GM18519 (cell line): ENCODE data around the gene CTDSP2.

Source experiments
- ATAC-seq: cut with Tn5 transposase; IDR thresholded peaks from one replicate; pipeline ENCODE4 v1.9.1; 2021; ENCODE audit warnings: mild to moderate bottlenecking, moderate library complexity; ENCODE audit not compliant: unreplicated experiment, low FRiP score

The CTDSP2 gene

DNA sequence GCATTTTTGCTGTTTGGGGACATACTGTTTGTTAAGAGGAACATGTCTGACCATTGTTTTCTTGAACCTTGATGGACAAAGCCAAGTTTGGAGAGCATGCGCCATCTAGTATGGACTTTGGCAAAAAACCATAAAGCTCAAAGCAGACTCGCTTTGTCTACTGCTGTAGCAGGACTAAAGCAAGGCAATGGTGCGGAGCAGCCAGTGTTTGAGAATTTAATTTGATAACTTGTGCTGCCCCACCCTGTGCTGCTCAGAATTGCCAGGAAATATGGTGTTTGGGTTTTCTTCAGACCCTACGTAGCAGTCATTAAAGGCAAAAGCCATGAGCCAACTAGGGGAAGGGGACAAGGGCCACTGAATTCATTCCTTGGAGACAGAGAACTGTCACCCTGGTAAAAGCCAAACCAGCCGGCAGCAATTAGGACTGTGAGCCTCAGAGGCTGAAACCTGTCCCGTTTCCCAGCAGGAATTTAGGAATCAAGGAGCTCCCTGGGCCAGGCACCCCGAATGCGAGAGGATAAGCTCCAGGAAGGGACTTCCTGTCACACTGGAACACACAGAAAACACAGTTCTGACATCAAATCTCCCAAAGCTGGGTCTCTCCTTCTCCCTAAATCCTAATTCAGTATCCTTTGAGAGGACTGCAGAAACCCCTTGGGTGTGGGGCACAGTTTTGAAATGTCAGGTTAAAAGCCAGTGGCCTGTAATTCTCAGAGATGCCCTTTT is 29.1 kb downstream of the CTDSP2 start:
- ATAC-seq, result no peak

DNA sequence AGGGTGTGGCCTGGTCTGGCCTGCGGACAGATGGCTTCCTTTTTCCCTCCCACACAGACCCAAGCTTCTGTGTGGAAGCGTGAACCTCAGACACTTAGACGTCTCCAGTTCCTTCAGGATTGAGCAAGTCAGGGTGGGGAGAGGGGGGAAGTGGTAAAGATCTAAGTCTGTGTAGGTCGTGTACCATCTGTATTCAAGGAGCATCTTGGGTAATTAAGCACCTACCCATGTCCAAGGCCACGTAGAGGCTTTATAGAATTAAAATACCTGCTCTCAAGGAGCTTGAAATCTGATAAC is 29.7 kb downstream of the CTDSP2 start:
- no peak for ATAC-seq

DNA sequence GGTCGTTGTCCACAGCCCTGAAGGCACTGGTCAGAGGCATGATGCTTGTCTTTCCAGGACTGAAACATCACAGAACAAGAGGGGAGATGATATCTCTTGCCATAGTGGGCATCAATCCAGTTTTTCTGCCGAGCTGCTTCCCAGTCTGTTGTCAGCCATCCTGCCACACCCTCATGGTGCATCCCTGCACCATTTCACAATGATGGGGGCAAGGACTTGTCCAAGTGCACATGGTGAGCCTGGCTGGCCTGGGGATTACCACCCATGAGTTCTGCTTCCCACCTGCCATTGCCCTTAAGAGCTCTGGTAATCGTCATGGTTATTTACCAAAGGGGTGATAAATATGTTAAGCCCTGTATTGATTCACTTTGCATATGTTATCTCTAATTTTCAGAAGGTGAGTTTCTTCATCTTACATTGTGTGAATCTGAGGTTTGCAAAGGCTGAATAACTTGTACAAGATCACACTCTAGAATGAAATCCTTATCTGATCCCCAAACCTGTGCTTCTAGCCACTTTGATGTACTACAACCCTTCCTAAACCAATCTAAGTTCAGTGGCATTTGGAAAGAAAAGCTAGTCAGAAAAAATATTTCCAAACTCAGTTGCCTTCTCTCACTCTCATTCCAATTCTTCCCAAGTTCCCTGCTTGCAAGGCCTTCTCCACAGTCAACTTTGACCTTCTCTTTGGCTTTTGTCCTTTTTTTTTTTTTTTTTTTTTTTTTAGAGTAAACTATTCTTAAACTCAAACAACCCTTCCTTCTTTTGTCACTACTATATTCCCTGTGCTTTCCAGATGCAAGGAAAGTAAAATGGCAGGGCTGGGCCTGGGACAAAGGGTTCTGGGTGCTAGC is 30.3 kb downstream of the CTDSP2 start:
- no peak for ATAC-seq

DNA sequence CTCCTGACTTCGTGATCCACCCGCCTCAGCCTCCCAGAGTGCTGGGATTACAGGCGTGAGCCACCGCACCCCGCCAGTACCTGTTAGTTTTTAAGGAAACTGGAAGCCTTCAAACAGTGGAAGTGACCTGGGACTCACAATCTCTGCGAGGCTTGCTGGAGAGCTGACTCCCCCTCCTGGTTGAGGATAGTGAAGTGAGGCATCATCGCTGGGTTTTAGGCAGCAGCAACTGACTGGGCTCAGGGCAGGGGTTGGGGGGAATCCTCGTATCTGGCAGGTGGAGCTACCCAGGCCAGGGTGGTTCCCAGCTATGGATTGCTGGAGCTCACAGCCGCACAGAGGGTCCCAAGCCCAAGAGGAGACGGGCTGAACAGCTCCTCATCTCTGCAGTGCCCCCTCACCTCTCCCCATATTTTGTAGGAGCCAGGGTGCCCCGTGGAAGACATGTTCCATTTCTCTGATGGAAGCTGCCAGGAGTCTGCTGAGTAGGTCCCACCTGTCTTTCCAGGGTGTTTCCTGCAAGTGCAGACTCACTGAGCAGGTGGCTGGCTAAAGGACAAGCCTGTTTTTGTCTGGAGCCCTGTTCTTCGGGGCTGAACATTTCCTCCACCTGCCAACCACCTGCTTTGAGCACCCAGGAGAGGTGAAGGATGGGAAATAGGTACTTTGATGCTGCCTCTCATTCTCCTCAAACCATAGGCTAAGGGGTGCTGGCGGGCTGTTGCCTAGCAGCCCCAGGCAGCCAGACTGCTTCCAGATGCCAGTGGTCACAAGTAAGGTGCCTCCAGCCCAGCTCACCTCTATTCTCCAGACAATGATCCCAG is 31.1 kb downstream of the CTDSP2 start:
- no peak for ATAC-seq

DNA sequence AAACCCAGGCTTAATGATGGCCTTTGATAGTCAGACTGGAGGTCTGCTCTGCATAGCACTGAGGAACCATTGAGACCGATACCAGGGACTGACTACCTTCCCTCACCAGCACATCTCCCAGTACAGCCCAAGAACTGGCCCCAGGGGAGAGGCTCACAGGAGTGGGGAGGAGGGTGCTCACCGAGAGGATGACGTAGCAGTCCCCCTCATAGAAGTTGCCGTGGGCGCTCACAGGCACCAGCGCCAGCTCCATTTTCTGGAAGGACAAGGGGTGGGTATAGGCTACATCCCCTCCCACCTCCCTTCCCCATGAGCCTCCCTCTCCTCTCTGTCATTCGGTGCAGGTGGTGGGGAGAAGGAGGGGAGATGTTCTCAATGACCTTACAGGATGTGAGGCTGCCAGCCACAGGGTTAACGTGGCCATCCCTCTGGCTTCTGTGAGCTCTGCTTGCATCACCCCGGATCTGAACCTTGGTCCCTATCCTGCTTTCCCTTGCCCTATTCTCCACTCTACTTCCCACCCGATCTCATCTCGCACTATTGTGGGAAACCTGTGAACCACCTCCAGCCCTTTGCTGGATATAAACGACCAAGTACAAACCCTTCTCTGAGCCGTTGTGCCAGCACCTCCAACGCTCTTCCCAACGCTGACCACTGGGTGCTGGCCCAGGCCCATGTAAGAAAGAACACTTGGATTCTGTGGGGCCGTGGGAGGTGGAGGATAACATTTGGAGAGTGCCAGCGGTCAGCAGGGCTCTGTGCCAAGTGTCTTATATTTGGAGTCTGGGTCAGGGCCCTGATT is 32.4 kb downstream of the CTDSP2 start:
- ATAC-seq, result no peak

DNA sequence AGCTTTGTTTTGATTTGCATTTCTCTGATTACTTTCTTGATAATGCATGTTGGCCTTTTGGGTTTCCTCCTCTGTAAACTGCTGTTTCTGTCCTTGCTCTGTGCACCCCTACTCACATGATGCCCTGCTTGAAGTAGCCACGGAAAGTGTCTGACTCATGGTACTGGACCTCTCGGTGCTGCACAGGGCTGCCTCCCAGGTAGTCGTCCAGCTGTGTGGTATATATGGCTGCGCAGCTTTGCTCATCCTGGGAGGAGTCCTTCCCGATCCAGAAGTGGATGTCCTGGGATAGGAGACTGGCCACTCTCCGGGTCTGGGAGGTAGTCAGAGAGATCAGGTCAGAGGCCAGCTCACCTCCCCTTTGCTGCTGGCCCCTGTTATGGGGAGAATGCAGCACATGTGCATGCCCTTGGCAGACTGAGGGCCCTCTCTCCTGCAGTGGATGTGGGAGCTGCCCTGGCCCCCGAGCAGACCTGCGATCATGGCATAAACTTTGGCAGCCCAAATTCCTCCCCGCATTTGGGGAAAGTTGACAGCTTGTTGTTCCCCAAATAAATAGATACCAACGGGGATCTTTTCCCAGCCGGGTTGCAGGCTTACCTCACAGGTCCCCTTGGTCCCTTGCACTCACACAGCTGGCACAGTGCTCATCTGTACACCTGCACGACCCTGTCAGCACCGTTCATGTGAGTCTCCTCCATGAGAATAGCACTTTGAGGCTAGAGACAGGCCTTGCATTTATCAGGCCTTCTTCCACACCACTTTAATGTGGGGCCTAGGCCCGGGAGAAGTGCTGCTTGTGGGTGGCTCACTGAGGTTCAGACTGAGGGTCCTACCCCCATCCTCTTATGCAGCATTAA is 33.2 kb downstream of the CTDSP2 start:
- no peak for ATAC-seq

DNA sequence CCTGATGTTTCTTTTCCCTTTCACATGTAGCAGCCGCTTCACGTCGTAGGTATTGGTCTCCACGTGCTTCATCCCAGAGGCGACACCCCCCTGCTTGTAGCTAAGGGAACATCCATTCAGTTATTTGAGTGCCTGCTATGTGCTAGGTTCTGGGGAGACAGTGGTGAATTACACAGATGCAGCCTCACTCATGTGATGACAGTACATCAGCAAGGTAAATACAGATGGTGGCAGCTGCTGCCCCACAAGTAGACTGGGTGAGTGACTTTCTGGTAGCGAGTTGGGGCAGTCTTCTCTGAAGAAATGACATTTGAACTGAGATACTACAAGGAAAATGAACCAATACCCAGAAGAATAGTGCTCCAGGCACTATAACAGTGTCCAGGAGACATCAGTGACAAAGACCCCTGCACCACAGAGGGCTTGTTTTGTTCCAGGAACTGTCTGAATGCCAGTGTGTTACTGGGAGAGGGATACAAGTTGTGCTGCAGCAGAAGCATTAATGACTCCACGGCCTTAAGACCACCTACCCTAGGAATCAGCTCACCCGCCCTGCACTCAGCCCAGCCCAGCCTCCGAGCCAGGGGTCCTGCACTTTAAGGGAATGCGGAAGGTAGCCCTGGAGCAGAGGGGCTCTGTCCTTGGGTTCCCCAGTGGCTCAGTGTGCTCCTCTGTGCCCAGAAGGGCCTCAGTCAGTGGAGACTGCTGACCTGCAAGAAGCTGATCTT is 35.3 kb downstream of the CTDSP2 start:
- ATAC-seq, result no peak

DNA sequence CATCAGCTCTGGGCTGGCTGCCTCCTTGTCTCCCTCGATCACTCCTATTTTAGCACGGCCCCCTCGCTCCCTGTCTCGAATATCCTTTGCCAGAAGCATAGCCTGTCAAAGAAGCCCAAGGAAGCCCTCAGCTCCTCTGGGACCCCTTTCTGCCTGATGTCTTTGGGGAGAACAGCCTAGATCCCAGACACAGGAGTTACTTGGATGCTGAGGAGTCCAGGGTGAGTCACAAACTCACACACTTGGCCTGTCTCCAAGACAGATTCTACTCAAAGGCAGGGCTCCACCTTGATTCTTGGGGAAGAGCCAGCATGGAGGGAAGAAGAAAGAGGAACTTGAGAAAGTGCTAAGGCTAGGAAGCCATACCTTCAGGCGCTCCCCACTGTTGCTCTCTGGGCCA is 36.1 kb downstream of the CTDSP2 start:
- ATAC-seq, result no peak

DNA sequence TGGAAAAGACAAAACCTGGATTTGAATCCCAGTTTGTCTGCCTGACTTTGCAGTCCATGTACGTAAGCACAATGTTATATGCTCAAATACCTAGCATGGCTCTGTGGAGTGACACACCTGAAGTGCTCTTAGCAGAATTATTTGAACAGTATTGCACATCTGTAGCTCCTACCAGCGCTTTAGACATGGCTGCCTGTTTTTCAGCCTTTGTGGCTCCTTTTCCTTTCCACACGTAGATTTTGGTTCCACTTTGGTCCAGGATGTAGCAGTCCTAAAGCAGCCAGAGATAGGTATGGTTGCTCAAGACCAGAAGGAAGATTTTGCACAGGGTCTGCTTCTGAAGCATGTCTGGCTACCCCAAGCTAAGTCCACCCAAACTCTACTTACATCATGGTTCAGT is 37.1 kb downstream of the CTDSP2 start:
- no peak for ATAC-seq

DNA sequence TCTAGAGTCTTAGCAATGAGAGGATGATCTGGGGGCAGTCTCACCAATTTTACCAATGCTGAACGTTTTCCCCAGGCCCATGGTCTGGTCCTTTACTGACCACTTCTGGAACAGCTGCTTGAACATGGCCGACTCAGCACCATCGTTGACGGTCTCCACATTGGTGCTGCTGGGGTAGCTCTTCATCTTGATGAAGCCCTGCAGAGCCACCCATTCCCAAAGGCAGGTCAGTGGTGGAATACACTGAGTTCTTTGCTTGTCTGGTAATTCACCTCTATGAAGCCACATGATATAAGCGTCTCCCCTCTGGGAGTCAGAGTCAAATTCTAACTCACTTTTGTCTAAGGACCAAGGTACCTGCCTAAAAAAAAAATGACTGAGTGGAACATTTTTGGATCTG is 38.2 kb downstream of the CTDSP2 start:
- no peak for ATAC-seq

DNA sequence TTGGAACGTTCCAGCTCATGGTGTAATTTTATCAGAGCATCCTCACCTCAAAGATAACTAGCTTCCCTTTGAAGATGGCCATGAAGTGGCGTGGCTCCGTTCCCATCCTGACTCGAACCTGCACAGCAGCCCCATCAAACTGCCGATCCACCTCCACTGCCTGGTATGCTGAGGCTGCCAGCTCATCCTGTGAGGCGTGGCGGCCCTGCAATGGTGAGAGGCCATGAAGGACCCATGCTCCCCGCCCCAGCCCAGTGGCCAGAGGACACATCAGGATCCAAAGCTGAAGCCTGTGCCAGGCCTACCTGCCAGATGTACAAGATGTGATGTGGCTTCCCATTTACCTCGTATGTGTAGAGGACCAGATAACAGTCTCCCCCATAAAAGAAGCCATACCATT is 39.2 kb downstream of the CTDSP2 start:
- ATAC-seq, result no peak

DNA sequence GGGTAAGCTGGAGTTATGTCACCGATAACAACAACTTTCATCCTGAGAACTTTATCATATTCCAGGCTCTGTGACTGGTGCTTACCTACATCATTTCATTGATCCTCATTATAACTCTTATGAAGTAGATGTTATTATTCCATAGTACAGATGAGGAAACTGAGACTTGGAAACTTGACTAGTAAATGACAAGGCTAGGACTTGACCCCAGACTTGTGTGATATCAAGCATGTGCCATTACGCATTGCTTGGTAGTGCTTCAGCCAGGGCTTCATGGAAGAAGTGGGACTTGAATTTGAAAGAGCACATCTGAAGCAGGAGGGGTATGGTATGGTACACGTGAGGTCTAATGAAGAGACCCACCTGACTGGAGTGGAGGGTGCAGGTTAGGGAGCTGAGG is 39.9 kb downstream of the CTDSP2 start:
- ATAC-seq, result no peak

DNA sequence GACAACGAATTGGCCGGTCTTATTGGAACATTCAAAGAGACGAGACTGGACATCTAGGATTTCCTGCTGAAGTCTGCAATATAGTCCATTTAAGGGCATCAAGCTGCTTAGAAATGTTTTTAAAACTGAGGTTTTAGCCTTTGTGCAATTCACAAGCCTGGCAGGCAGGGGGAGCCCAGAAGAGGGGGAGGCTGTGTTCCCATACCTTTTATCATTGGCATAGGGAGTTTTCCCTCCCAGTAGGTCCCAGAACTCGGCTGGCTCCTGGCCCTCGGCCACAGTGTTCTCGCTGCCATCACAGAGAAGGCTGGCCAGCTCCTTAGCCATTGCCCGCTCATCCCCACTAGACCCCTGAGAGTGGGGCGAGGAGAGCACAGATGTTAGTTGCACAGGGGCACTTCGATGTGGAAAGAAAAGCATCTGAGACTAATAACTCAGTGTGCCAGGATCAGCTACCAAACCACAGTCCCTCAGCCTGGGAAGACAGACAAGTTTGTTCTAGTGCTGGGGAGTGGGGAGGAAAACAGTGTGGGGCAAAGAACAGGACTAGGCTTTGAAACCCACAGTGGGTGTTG is 43.1 kb downstream of the CTDSP2 start:
- ATAC-seq, result no peak

DNA sequence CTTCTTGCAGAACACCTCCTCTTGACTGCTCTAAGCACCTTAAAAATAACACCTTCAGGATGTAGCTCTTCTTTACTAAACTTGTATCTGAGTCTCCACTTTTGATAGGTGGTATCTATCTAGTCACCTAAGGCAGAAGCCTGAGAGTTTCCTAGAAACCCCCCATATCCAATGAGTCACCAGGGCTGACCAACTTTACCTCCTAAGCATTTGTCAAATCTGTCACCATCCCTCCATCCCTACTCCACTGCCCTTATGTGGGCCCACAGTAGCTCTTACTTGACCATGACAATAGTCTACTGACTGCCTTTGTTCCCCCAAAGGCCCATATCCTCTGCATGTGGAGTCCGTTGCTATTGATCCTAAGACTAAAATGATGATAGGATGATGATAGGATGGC is 43.9 kb downstream of the CTDSP2 start:
- no peak for ATAC-seq

DNA sequence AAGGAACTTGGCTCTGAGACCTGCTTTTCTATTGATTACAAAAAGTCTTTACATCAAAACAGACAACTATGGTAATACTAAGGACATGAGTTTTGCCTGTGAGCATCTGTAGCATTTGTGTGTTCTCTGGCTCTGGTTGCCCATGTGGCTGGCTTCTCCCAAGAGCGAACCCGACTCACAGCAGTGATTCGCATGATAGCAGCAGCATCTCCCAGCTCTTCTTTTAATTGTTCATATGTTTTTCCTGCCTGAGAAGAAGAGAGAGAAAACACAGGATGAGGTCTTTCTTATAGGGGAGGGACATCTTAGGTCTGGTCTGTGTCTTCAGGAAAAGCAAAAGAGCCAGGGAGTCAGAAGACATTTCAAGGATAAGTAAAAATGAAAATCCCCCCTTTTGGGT is 45.6 kb downstream of the CTDSP2 start:
- no peak for ATAC-seq

DNA sequence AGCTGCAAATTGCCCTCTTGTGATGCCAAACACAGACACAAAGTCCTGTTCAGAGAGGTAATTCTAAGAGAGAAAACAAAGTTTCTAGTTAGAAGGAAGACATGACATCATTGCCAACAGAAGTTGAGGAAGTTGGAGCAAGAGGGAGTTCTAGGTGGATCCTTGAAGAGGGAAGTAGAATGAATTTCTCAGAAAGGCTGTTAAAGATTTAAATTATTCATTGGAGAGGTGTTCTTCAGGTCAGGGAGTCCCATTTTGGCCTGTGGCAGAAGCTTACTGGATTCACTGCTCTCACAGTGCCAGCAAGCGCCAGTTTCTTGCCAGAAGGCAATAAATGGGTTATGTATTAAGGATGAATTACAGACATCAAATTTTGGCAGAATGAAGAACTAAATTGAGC is 48.6 kb downstream of the CTDSP2 start:
- ATAC-seq, result no peak

DNA sequence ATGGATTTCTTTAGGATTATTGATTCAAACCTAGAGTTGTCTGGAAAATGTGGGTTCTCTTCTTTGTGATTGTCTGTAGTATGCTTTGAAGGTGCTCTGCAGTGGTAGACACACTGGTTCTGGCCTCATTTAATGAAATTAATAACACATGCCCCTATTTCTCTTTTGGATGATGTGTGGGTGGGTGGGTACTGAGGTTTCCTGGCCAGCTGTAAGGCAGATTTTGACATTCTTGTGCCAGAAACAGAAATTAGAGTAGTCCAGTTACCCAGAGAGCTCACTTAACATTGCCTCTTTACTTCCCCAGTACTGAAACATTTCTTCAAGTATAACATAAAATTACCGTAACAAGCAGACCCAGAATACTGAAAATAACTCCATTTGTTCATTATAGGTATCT is 49.5 kb downstream of the CTDSP2 start:
- no peak for ATAC-seq

DNA sequence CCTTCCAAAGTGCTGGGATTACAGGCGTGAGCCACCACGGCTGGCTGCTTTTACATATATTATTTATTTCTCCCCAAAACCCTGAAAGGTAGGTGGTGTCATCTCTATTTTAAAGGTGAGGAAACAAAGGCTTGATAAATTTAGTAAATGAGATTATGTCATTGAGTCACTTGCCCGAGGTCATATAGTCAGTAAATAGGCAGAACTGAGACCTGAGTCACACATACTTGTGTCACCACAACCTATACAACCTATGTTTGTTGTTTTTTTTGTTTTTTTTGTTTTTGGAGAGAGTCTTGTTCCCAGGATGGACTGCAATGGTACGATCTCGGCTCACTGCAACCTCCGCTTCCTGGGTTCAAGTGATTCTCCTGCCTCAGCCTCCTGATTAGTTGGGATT is 51.2 kb downstream of the CTDSP2 start:
- ATAC-seq, result no peak

DNA sequence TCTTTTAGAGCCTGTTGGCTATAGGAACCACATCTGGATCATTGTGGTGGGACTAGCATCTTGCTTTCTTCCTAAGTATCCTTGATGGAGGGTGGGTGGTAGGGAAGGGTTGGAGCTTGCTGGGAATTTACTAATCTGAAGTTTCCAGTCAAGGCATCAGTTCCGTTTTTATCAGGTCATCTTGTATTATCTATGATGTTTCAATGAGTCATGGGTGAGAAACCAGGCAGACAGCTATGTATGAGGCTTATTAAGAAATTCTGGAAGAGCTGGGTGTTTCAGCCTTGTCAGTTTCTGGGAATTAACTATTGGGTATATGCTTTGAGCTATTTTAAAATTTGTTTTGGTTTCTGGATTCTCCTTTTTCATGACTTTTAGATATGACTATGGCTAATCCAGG is 52.6 kb downstream of the CTDSP2 start:
- no peak for ATAC-seq
